H1 (cell line): ENCODE measurements around the gene MT1H. TPM values are rescaled to one million over a fixed set of nuclear protein-coding genes. Genes with fewer than 3 reads are reported as not detected.

Experiments used
- CTCF ChIA-PET: fragments of 300-600 bp; sonication (Branson Sonifier 250); formaldehyde crosslinking; loops from one replicate; lab custom pipeline; 2021; ENCODE audit not compliant: partially characterized antibody; lab: Charles Lee
- POLR2A ChIA-PET: fragments of 300-600 bp; sonication (Branson Sonifier 250); formaldehyde crosslinking; loops from one replicate; lab custom pipeline; 2021; ENCODE audit warnings: inconsistent platforms; ENCODE audit not compliant: partially characterized antibody; lab: Charles Lee
- DNase-seq, 2 experiments: peaks; one replicate each; pipeline versions ENCODE4 v3.0.0 to v3.0.0-alpha.2; 2010 to 2022; ENCODE audit warnings: low spot score in 2 of 2, low read depth in 1 of 2, mixed read lengths in 1 of 2
- FAIRE-seq: peaks from 2 replicates; lab custom pipeline; 2011; peaks lifted over from hg19 to GRCh38; lab: Jason Lieb, UNC
- H2AFZ ChIP-seq: 2 replicates; pipeline ENCODE4 v1.8.1; 2012; ENCODE audit warnings: low read length, inconsistent platforms
- H2AK5ac ChIP-seq: 2 replicates; pipeline ENCODE4 v1.6.1; 2013; ENCODE audit warnings: low read depth, low read length
- H2BK120ac ChIP-seq: replicated peaks from 2 replicates; pipeline ENCODE3; 2013; ENCODE audit warnings: low read depth, low read length, inconsistent platforms
- H2BK12ac ChIP-seq: 2 replicates; pipeline ENCODE4 v1.6.1; 2013; ENCODE audit warnings: low read depth, low read length
- H2BK15ac ChIP-seq: 2 replicates; pipeline ENCODE4 v1.6.1; 2013; ENCODE audit warnings: low read length
- H2BK20ac ChIP-seq: 2 replicates; pipeline ENCODE4 v1.6.1; 2013; ENCODE audit warnings: low read length
- H2BK5ac ChIP-seq: 2 replicates; pipeline ENCODE4 v1.6.1; 2013; ENCODE audit warnings: low read depth, low read length
- H3K14ac ChIP-seq: 2 replicates; pipeline ENCODE4 v1.6.1; 2013; ENCODE audit warnings: inconsistent platforms; ENCODE audit not compliant: insufficient read length
- H3K18ac ChIP-seq: 2 replicates; pipeline ENCODE4 v1.6.1; 2013; ENCODE audit warnings: low read length; ENCODE audit errors: extremely low read depth
- H3K23ac ChIP-seq: 2 replicates; pipeline ENCODE4 v1.6.1; 2013; ENCODE audit warnings: inconsistent platforms; ENCODE audit not compliant: insufficient read length
- H3K23me2 ChIP-seq: 2 replicates; pipeline ENCODE4 v1.6.1; 2013; ENCODE audit warnings: low read depth, low read length
- H3K27ac ChIP-seq: 2 replicates; pipeline ENCODE4 v1.6.1; 2011; ENCODE audit warnings: low read depth, low read length, inconsistent platforms
- H3K27me3 ChIP-seq, 4 experiments: replicated peaks in 1 of 4; 1 replicate in 1 of 4; 2 replicates in 3 of 4; pipeline versions ENCODE4 v1.6.1 to v1.8.1; 2011 to 2013; ENCODE audit warnings: low read length in 3 of 4, mild to moderate bottlenecking in 3 of 4, inconsistent platforms in 2 of 4, mixed read lengths in 2 of 4, moderate library complexity in 1 of 4; ENCODE audit not compliant: control insufficient read depth in 3 of 4, insufficient read depth in 3 of 4; ENCODE audit errors: extremely low read depth in 1 of 4
- H3K36me3 ChIP-seq, 4 experiments: 2 replicates each; pipeline versions ENCODE4 v1.6.1 to v1.8.1; 2011 to 2013; ENCODE audit warnings: mild to moderate bottlenecking in 4 of 4, low read length in 3 of 4, moderate library complexity in 2 of 4, control low read depth in 1 of 4, inconsistent platforms in 1 of 4; ENCODE audit not compliant: insufficient read depth in 4 of 4, control insufficient read depth in 2 of 4
- H3K4ac ChIP-seq: replicated peaks from 2 replicates; pipeline ENCODE3; 2013; ENCODE audit warnings: low read length, low read depth, mixed read lengths, inconsistent platforms; ENCODE audit not compliant: insufficient read length
- H3K4me1 ChIP-seq, 4 experiments: replicated peaks in 1 of 4; 1 replicate in 1 of 4; 2 replicates in 3 of 4; pipeline versions ENCODE4 v1.6.1 to v1.8.1; 2011 to 2013; ENCODE audit warnings: low read length in 3 of 4, inconsistent platforms in 2 of 4, mixed read lengths in 1 of 4; ENCODE audit not compliant: insufficient read depth in 4 of 4, control insufficient read depth in 3 of 4
- H3K4me2 ChIP-seq, 2 experiments: 2 replicates each; pipeline versions ENCODE4 v1.6.1 to v1.8.1; 2011 to 2013; ENCODE audit warnings: low read depth in 2 of 2, low read length in 2 of 2, control low read depth in 1 of 2, inconsistent platforms in 1 of 2, mild to moderate bottlenecking in 1 of 2; ENCODE audit not compliant: insufficient read depth in 1 of 2
- H3K4me3 ChIP-seq, 4 experiments: fragments of 200-600, 300-600 bp in 1 of 4; sonication (generic), shearing (Covaris generic), sonication (Bioruptor Twin) in 1 of 4; 2 replicates each; pipeline versions ENCODE4 v1.5.1 to v1.8.1; 2011 to 2016; ENCODE audit warnings: low read length in 4 of 4, low read depth in 3 of 4, control low read depth in 2 of 4, inconsistent platforms in 2 of 4, mild to moderate bottlenecking in 2 of 4, mixed read lengths in 1 of 4, moderate library complexity in 1 of 4; ENCODE audit not compliant: insufficient read depth in 2 of 4; ENCODE audit errors: extremely low read depth in 1 of 4
- H3K56ac ChIP-seq: replicated peaks from 2 replicates; pipeline ENCODE3; 2013; ENCODE audit warnings: low read depth, mild to moderate bottlenecking, mixed read lengths, low read length, inconsistent platforms; ENCODE audit not compliant: insufficient read length
- H3K79me1 ChIP-seq: 2 replicates; pipeline ENCODE4 v1.6.1; 2013; ENCODE audit warnings: low read depth, low read length, control low read depth
- H3K79me2 ChIP-seq, 2 experiments: 2 replicates each; pipeline versions ENCODE4 v1.6.1 to v1.8.1; 2012 to 2013; ENCODE audit warnings: low read length in 2 of 2, mild to moderate bottlenecking in 2 of 2, inconsistent platforms in 1 of 2; ENCODE audit not compliant: insufficient read depth in 2 of 2, control insufficient read depth in 1 of 2
- H3K9ac ChIP-seq, 4 experiments: replicated peaks in 1 of 4; 1 replicate in 1 of 4; 2 replicates in 3 of 4; pipeline versions ENCODE4 v1.6.1 to v1.8.1; 2011 to 2013; ENCODE audit warnings: low read depth in 3 of 4, low read length in 3 of 4, control low read depth in 2 of 4, mild to moderate bottlenecking in 2 of 4, moderate library complexity in 2 of 4, inconsistent platforms in 1 of 4; ENCODE audit errors: extremely low read depth in 1 of 4
- H3K9me3 ChIP-seq, 2 experiments: 2 replicates each; pipeline versions ENCODE4 v1.6.1 to v1.8.1; 2012 to 2013; ENCODE audit warnings: mild to moderate bottlenecking in 2 of 2, moderate library complexity in 2 of 2, control low read depth in 1 of 2, inconsistent platforms in 1 of 2, low read depth in 1 of 2, low read length in 1 of 2, mixed read lengths in 1 of 2; ENCODE audit not compliant: insufficient read depth in 2 of 2
- H4K20me1 ChIP-seq, 2 experiments: replicated peaks in 1 of 2; 2 replicates each; pipeline versions ENCODE3 to v1.8.1; 2011 to 2013; ENCODE audit warnings: inconsistent platforms in 2 of 2, low read length in 2 of 2, mild to moderate bottlenecking in 1 of 2; ENCODE audit not compliant: insufficient read depth in 2 of 2, control insufficient read depth in 1 of 2
- H4K5ac ChIP-seq: 2 replicates; pipeline ENCODE4 v1.6.1; 2013; ENCODE audit warnings: low read length, low read depth, mixed read lengths, inconsistent platforms; ENCODE audit not compliant: insufficient read length
- H4K8ac ChIP-seq: 2 replicates; pipeline ENCODE4 v1.8.0; 2013; ENCODE audit warnings: mild to moderate bottlenecking, moderate library complexity, low read length, inconsistent platforms; ENCODE audit not compliant: insufficient read depth; ENCODE audit errors: extremely low read depth
- H4K91ac ChIP-seq: replicated peaks from 2 replicates; pipeline ENCODE3; 2013; ENCODE audit warnings: low read length, mixed read lengths, inconsistent platforms; ENCODE audit not compliant: insufficient read length
- HDAC6 ChIP-seq: IDR thresholded peaks from one replicate; pipeline ENCODE4 v1.7.1; 2012; ENCODE audit warnings: low read depth, mild to moderate bottlenecking, inconsistent platforms, low read length, moderate library complexity
- SRF ChIP-seq: IDR thresholded peaks from 2 replicates; pipeline ENCODE4 v1.6.1; 2011; ENCODE audit warnings: mild to moderate bottlenecking, low read depth, low read length, moderate library complexity
- WGBS, 2 experiments: shearing (Covaris generic) in 1 of 2; methylation state at CpG; one replicate each; pipeline versions ENCODE4 v1.1.6 to v1.1.7; 2013 to 2015; ENCODE audit warnings: low lambda C conversion rate in 2 of 2, mixed read lengths in 2 of 2, inconsistent platforms in 1 of 2, low coverage in 1 of 2, missing lambda C conversion rate in 1 of 2; ENCODE audit not compliant: insufficient replicate concordance in 2 of 2, insufficient coverage in 1 of 2, insufficient read length in 1 of 2; ENCODE audit errors: extremely low coverage in 1 of 2, missing lambda C conversion rate in 1 of 2; 5-methylcytosine and 5-hydroxymethylcytosine counted together
- polyA plus RNA-seq, 7 experiments: library from polyadenylated mRNA; depleted of rRNA in 3 of 7; stranded (reverse) in 5 of 7; unstranded in 2 of 7; fragments of >200 nt in 5 of 7; fragments of 200-250 nt in 2 of 7; gene quantifications; 1 replicate in 5 of 7; 2 replicates in 1 of 7; 4 replicates in 1 of 7; pipeline versions ENCODE4 v1.2.1 to v1.2.3, GENCODE V29; 2011 to 2013; ENCODE audit warnings: missing spikeins in 2 of 7, mixed read lengths in 2 of 7
- total RNA-seq: library from RNA; stranded (reverse); fragmentation: NEBNext Ultra II Directional; extraction: Animal tissue kit (Norgen Biotek cat#: 25700); gene quantifications from 2 replicates; pipeline ENCODE4 v1.2.1, GENCODE V29; 2021

MT1H gene
- total and polyA plus RNA-seq, 2 of the 8 experiments (the other 6 are each of a cell fraction or from before 2014, with no cell fraction given): 11.9 to 95.7 TPM

- no peak overlapping the region for H2AK5ac ChIP-seq
- POLR2A ChIA-PET: interaction anchor here (1.1 to 12.9 kb wide), 9 partner anchors 9 to 262 kb away, joined by 3 to 205 read pairs (median 11); partner anchors contain the start of genes MT1A, MT1E, MT1G and MT1H
- H3K23ac ChIP-seq: no peak overlapping the region
- H3K18ac ChIP-seq: no peak overlapping the region
- no peak for FAIRE-seq
- H3K36me3 ChIP-seq: peaks cover 0 to 3% (median 0%) of the 10 kb centered on the region in 4 experiments; a peak in 1 of 8 replicates
- no peaks in the 10 kb centered on the region for H3K9me3 ChIP-seq
- peaks cover 10% of the 10 kb centered on the region for H3K23me2 ChIP-seq
- 83% methylated on average over 4 of the region's 4 CpGs; no CpG with 5 or more reads in 1 of the 2 experiments for WGBS, 2 experiments
- CTCF ChIA-PET: interaction anchor here (0.6 to 4.5 kb wide), 4 partner anchors 11 to 184 kb away, joined by 3 to 37 read pairs (median 5); no protein-coding TSS in a partner anchor
- H4K8ac ChIP-seq: no peak overlapping the region
- no peak overlapping the region for H3K4me3 ChIP-seq
- no peaks in the 10 kb centered on the region; the same call in 1 of the 2 replicates for H3K79me1 ChIP-seq
- H2BK20ac ChIP-seq: no peak overlapping the region
- H2AFZ ChIP-seq: no peak overlapping the region
- no peak overlapping the region for H4K91ac ChIP-seq
- no peak overlapping the region for H2BK15ac ChIP-seq
- peaks cover 0 to 1% of the 10 kb centered on the region in 2 experiments for H4K20me1 ChIP-seq
- no peak overlapping the region; a peak in 1 of 4 replicates for H3K4me2 ChIP-seq
- no peaks in the 10 kb centered on the region for H3K79me2 ChIP-seq
- H3K27ac ChIP-seq: no peak overlapping the region
- peaks cover 0 to 34% (median 19%) of the 10 kb centered on the region in 4 experiments; a peak in 5 of 7 replicates for H3K27me3 ChIP-seq
- no peak overlapping the region for H2BK12ac ChIP-seq
- peaks cover 0 to 19% (median 8%) of the 10 kb centered on the region in 4 experiments; a peak in 6 of 7 replicates for H3K4me1 ChIP-seq
- no peak overlapping the region for H3K4ac ChIP-seq
- H3K9ac ChIP-seq: no peak overlapping the region
- no peak overlapping the region for H2BK120ac ChIP-seq
- TF ChIP-seq SRF (no peak), HDAC6 (no peak)
- TF ChIP-seq, all 59 proteins: peak for 0
- Histone ChIP-seq H3K14ac (no peak overlapping the region), H2BK5ac (no peak overlapping the region), H4K5ac (no peak overlapping the region), H3K56ac (no peak overlapping the region)
- no peak for DNase-seq
Measured at GRCh38 chr16:56684926-56685590, 15.4 kb downstream of the MT1H start.
